ENCODE measurements around the gene FIGNL2.

Gene FIGNL2

DNA sequence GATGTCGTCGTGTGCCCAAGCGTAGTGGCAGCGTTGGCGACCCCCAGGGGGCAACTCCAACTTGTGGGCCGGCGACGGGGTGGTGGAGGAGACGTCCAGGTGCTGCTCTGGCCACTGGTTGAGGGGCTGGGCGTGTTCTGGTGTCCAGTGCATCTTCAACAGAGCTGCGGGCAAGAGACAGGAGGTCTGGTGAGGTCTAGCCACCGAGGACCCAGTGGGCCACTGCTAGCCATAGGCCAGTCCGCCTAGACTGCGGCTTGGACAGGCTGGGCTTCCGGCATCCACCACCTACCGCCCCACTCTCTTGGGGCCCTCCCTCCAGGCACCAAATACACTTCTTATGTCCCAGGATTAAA lies 26.3 kb downstream of the FIGNL2 start:
- Histone ChIP-seq H3K4me1 (ENCODE audit: control extremely low read depth in 1 of 4, control insufficient read depth in 4 of 4, insufficient read depth in 4 of 4, low read length in 3 of 4) (peaks cover 0 to 32% (median 31%) of the 10 kb centered on the region in 4 experiments), H3K36me3 (ENCODE audit: control insufficient read depth in 4 of 4, insufficient read depth in 4 of 4, low read length in 3 of 4) (no peaks in the 10 kb centered on the region), H3K27me3 (replicated peaks in 2 of 5; ENCODE audit: control insufficient read depth in 4 of 5, insufficient read depth in 5 of 5, low read length in 4 of 5) (no peaks in the 10 kb centered on the region), H3K4me3 (ENCODE audit: control insufficient read depth in 1 of 7, extremely low read depth in 1 of 7, insufficient read depth in 4 of 7, low read depth in 2 of 7, low read length in 6 of 7) (peak overlapping the region in 5 of 7 experiments; percentile 26 to 83 (median 75)), H3K9me3 (ENCODE audit: control extremely low read depth in 1 of 5, control insufficient read depth in 4 of 5, insufficient read depth in 2 of 5, low read depth in 1 of 5, low read length in 4 of 5) (no peaks in the 10 kb centered on the region), H3K27ac (ENCODE audit: insufficient read depth in 1 of 2, low read depth in 1 of 2, low read length in 2 of 2, poor library complexity in 1 of 2, severe bottlenecking in 2 of 2) (no peak overlapping the region)
- WGBS (ENCODE audit: insufficient coverage), result 97% methylated on average over 12 of the region's 16 CpGs
- ChIA-PET CTCF (interaction anchor here (1.2 kb wide), 1 partner anchor 10 kb away, joined by 3 read pairs; no protein-coding TSS in a partner anchor), POLR2A (no interaction called here)
- no peak for DNase-seq

GRCh38 chr12:51821440-51822260 lies 26.9 kb downstream of the FIGNL2 start:
- no peaks in the 10 kb centered on the region for H3K36me3 ChIP-seq (ENCODE audit: control insufficient read depth in 4 of 4, insufficient read depth in 4 of 4, low read length in 3 of 4)
- H3K4me3 ChIP-seq (ENCODE audit: control insufficient read depth in 1 of 7, extremely low read depth in 1 of 7, insufficient read depth in 4 of 7, low read depth in 2 of 7, low read length in 6 of 7), result peak overlapping the region; percentile 58 to 83 (median 75)
- H3K27me3 ChIP-seq (replicated peaks in 2 of 5; ENCODE audit: control insufficient read depth in 4 of 5, insufficient read depth in 5 of 5, low read length in 4 of 5), result no peaks in the 10 kb centered on the region
- DNase-seq, result peak in 1 of 3 donors; percentile 48
- peaks cover 0 to 26% (median 25%) of the 10 kb centered on the region in 4 experiments for H3K4me1 ChIP-seq (ENCODE audit: control extremely low read depth in 1 of 4, control insufficient read depth in 4 of 4, insufficient read depth in 4 of 4, low read length in 3 of 4)
- WGBS (ENCODE audit: insufficient coverage), result 22% methylated on average over 72 of the region's 101 CpGs
- CTCF ChIA-PET, result interaction anchor here (0.8 to 5.0 kb wide), 16 partner anchors 10 to 400 kb away, joined by 3 to 46 read pairs (median 5); no protein-coding TSS in a partner anchor
- no peaks in the 10 kb centered on the region for H3K9me3 ChIP-seq (ENCODE audit: control extremely low read depth in 1 of 5, control insufficient read depth in 4 of 5, insufficient read depth in 2 of 5, low read depth in 1 of 5, low read length in 4 of 5)
- H3K27ac ChIP-seq (ENCODE audit: insufficient read depth in 1 of 2, low read depth in 1 of 2, low read length in 2 of 2, poor library complexity in 1 of 2, severe bottlenecking in 2 of 2), result peak overlapping the region in 1 of 2 experiments; percentile 54
- POLR2A ChIA-PET, result interaction anchor here (0.6 to 1.0 kb wide), 3 partner anchors 11 to 225 kb away, joined by 3 read pairs; no protein-coding TSS in a partner anchor

- POLR2A ChIA-PET, result interaction anchor here (0.6 to 1.4 kb wide), 7 partner anchors 9 to 224 kb away, joined by 3 to 5 read pairs (median 3); no protein-coding TSS in a partner anchor
- Histone ChIP-seq H3K36me3 (ENCODE audit: control insufficient read depth in 4 of 4, insufficient read depth in 4 of 4, low read length in 3 of 4) (no peaks in the 10 kb centered on the region), H3K9me3 (ENCODE audit: control extremely low read depth in 1 of 5, control insufficient read depth in 4 of 5, insufficient read depth in 2 of 5, low read depth in 1 of 5, low read length in 4 of 5) (no peaks in the 10 kb centered on the region), H3K27ac (ENCODE audit: insufficient read depth in 1 of 2, low read depth in 1 of 2, low read length in 2 of 2, poor library complexity in 1 of 2, severe bottlenecking in 2 of 2) (peak overlapping the region in 1 of 2 experiments; percentile 54), H3K27me3 (replicated peaks in 2 of 5; ENCODE audit: control insufficient read depth in 4 of 5, insufficient read depth in 5 of 5, low read length in 4 of 5) (peaks cover 0 to 3% (median 0%) of the 10 kb centered on the region in 5 experiments), H3K4me3 (ENCODE audit: control insufficient read depth in 1 of 7, extremely low read depth in 1 of 7, insufficient read depth in 4 of 7, low read depth in 2 of 7, low read length in 6 of 7) (peak overlapping the region; percentile 58 to 83 (median 75)), H3K4me1 (ENCODE audit: control extremely low read depth in 1 of 4, control insufficient read depth in 4 of 4, insufficient read depth in 4 of 4, low read length in 3 of 4) (peaks cover 0 to 23% (median 19%) of the 10 kb centered on the region in 4 experiments)
- 1% methylated on average over 80 of the region's 113 CpGs for WGBS (ENCODE audit: insufficient coverage)
- DNase-seq, result peak; percentile 81 to 91 (median 89)
- CTCF ChIA-PET, result interaction anchor here (0.8 to 5.0 kb wide), 27 partner anchors 8 to 399 kb away, joined by 3 to 46 read pairs (median 4); partner anchors contain the start of gene SLC4A8
These were observed 27.7 kb downstream of the FIGNL2 start for GRCh38 chr12:51820526-51821439.

DNA sequence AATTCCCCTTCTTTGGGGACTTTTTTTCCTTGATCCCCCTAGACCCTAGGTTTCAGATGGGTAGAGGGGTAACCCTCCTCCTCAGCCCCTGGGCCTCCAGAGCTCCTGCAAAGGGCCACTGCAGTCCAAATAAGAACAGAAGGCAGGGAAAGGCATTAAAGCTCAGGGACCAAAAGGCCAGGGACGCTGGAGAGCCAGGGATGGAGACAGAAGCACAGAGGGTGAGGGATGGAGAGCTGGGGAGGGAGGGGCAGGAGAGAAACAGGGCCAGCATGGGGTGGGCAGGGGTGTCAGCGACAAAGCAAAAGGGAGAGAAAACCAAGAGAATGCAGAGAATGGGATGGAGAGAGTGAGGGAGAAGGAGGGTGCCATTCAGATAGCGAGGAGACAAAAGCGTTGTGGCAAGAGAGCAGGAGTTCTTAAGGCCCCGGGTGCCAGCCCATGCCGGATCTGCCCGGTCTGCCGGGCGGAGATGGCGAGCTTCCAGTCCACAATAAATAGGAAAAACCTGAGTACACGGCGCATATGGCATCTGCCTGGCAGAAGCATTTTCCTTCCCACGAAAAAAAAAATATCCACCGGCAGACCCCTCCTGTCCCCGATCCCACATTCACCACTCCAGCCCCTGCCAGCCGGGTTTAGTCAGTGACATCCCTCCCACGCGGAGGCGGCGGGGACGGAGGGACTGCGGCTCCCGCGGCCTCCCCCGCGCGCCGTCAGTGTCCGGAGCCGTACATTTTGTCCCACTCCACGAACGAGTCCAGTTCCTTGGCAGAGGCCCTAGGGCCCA lies 28.6 kb downstream of the FIGNL2 start:
- CTCF ChIA-PET, result interaction anchor here (0.7 to 5.0 kb wide), 31 partner anchors 9 to 399 kb away, joined by 3 to 46 read pairs (median 4); partner anchors contain the start of gene SLC4A8
- POLR2A ChIA-PET, result interaction anchor here (0.8 to 1.4 kb wide), 5 partner anchors 10 to 55 kb away, joined by 3 to 5 read pairs (median 4); no protein-coding TSS in a partner anchor

GRCh38 chr12:51818566-51819300 lies 29.8 kb downstream of the FIGNL2 start:
- Histone ChIP-seq H3K4me1 (ENCODE audit: control extremely low read depth in 1 of 4, control insufficient read depth in 4 of 4, insufficient read depth in 4 of 4, low read length in 3 of 4) (peaks cover 0 to 30% (median 25%) of the 10 kb centered on the region in 4 experiments), H3K27ac (ENCODE audit: insufficient read depth in 1 of 2, low read depth in 1 of 2, low read length in 2 of 2, poor library complexity in 1 of 2, severe bottlenecking in 2 of 2) (no peak overlapping the region), H3K36me3 (ENCODE audit: control insufficient read depth in 4 of 4, insufficient read depth in 4 of 4, low read length in 3 of 4) (no peaks in the 10 kb centered on the region), H3K27me3 (replicated peaks in 2 of 5; ENCODE audit: control insufficient read depth in 4 of 5, insufficient read depth in 5 of 5, low read length in 4 of 5) (peaks cover 0 to 13% (median 7%) of the 10 kb centered on the region in 5 experiments), H3K4me3 (ENCODE audit: control insufficient read depth in 1 of 7, extremely low read depth in 1 of 7, insufficient read depth in 4 of 7, low read depth in 2 of 7, low read length in 6 of 7) (no peak overlapping the region), H3K9me3 (ENCODE audit: control extremely low read depth in 1 of 5, control insufficient read depth in 4 of 5, insufficient read depth in 2 of 5, low read depth in 1 of 5, low read length in 4 of 5) (no peaks in the 10 kb centered on the region)
- 93% methylated on average over 3 of the region's 4 CpGs for WGBS (ENCODE audit: insufficient coverage)
- ChIA-PET CTCF (interaction anchor here (0.9 to 5.0 kb wide), 12 partner anchors 9 to 399 kb away, joined by 3 to 46 read pairs (median 4); no protein-coding TSS in a partner anchor), POLR2A (no interaction called here)
- DNase-seq, result no peak

More for the DNA sequence above, 28.6 kb downstream of the FIGNL2 start:
- Histone ChIP-seq H3K27me3 (replicated peaks in 2 of 5; ENCODE audit: control insufficient read depth in 4 of 5, insufficient read depth in 5 of 5, low read length in 4 of 5) (peaks cover 0 to 10% (median 6%) of the 10 kb centered on the region in 5 experiments), H3K4me3 (ENCODE audit: control insufficient read depth in 1 of 7, extremely low read depth in 1 of 7, insufficient read depth in 4 of 7, low read depth in 2 of 7, low read length in 6 of 7) (peak overlapping the region; percentile 58 to 83 (median 75)), H3K36me3 (ENCODE audit: control insufficient read depth in 4 of 4, insufficient read depth in 4 of 4, low read length in 3 of 4) (no peaks in the 10 kb centered on the region), H3K27ac (ENCODE audit: insufficient read depth in 1 of 2, low read depth in 1 of 2, low read length in 2 of 2, poor library complexity in 1 of 2, severe bottlenecking in 2 of 2) (no peak overlapping the region), H3K4me1 (ENCODE audit: control extremely low read depth in 1 of 4, control insufficient read depth in 4 of 4, insufficient read depth in 4 of 4, low read length in 3 of 4) (peaks cover 0 to 23% (median 20%) of the 10 kb centered on the region in 4 experiments), H3K9me3 (ENCODE audit: control extremely low read depth in 1 of 5, control insufficient read depth in 4 of 5, insufficient read depth in 2 of 5, low read depth in 1 of 5, low read length in 4 of 5) (no peaks in the 10 kb centered on the region)
- DNase-seq, result no peak
- 27% methylated on average over 32 of the region's 32 CpGs for WGBS (ENCODE audit: insufficient coverage)
